GM12878 (cell line): ENCODE results near the gene GPSM1. TPM values are rescaled to one million over a fixed set of nuclear protein-coding genes. Genes with fewer than 3 reads are reported as not detected.

Experiments
- CHD4 ChIP-seq: fragments of 200-600 bp; sonication (generic); IDR thresholded peaks from 2 replicates; pipeline ENCODE4 v1.6.1; 2016; ENCODE audit warnings: mild to moderate bottlenecking
- CREB1 ChIP-seq: IDR thresholded peaks from 2 replicates; pipeline ENCODE4 v1.6.1; 2012; ENCODE audit warnings: low read depth, mild to moderate bottlenecking, inconsistent platforms
- ETV6 ChIP-seq, 2 experiments: fragments of 450-650 bp in 1 of 2; IDR thresholded peaks in 1 of 2; conservative IDR thresholded peaks in 1 of 2; 2 replicates each; pipeline ENCODE4 v1.6.1; 2014; ENCODE audit warnings: antibody characterized with exemption in 1 of 2, borderline replicate concordance in 1 of 2, low read depth in 1 of 2, mild to moderate bottlenecking in 1 of 2, moderate library complexity in 1 of 2
- EZH2 ChIP-seq: IDR thresholded peaks from 2 replicates; pipeline ENCODE4 v1.6.1; 2012; ENCODE audit warnings: low read depth, mild to moderate bottlenecking, control low read depth, inconsistent platforms, low read length, borderline replicate concordance; ENCODE audit not compliant: control insufficient read depth
- FOXK2 ChIP-seq: fragments of 450-650 bp; IDR thresholded peaks from 2 replicates; pipeline ENCODE4 v1.6.1; 2017; ENCODE audit warnings: mild to moderate bottlenecking, moderate library complexity
- JUNB ChIP-seq: IDR thresholded peaks from 2 replicates; pipeline ENCODE4 v1.6.1; 2016; ENCODE audit warnings: antibody characterized with exemption, mild to moderate bottlenecking
- JUND ChIP-seq: IDR thresholded peaks from 2 replicates; pipeline ENCODE4 v1.6.1; 2012; ENCODE audit warnings: low read depth, mild to moderate bottlenecking, low read length, improper control_type of control experiment, moderate library complexity
- NFIC ChIP-seq: IDR thresholded peaks from 2 replicates; pipeline ENCODE4 v1.6.1; 2012; ENCODE audit warnings: low read depth, mild to moderate bottlenecking, inconsistent platforms, low read length, moderate library complexity
- NR2C2 ChIP-seq: IDR thresholded peaks from 2 replicates; pipeline ENCODE4 v1.6.1; 2011; ENCODE audit warnings: borderline replicate concordance, low read depth; ENCODE audit not compliant: control insufficient read depth, insufficient read length
- POLR2AphosphoS5 ChIP-seq: IDR thresholded peaks from 2 replicates; pipeline ENCODE4 v1.6.1; 2011; ENCODE audit warnings: mild to moderate bottlenecking, low read length, inconsistent platforms
- RCOR1 ChIP-seq: conservative IDR thresholded peaks from 2 replicates; pipeline ENCODE4 v1.6.1; 2012; ENCODE audit warnings: low read depth, low read length, improper control_type of control experiment
- SIN3A ChIP-seq: IDR thresholded peaks from 2 replicates; pipeline ENCODE4 v1.6.1; 2012; ENCODE audit warnings: low read depth, low read length, improper control_type of control experiment
- SMAD5 ChIP-seq: IDR thresholded peaks from 2 replicates; pipeline ENCODE4 v1.6.1; 2016; ENCODE audit warnings: antibody characterized with exemption, low read depth
- SREBF1 ChIP-seq: IDR thresholded peaks from 2 replicates; pipeline ENCODE4 v1.6.1; 2012; ENCODE audit warnings: mild to moderate bottlenecking, low read length
- TARDBP ChIP-seq: IDR thresholded peaks from 2 replicates; pipeline ENCODE4 v1.6.1; 2016; ENCODE audit warnings: borderline replicate concordance
- TCF3 ChIP-seq: IDR thresholded peaks from 2 replicates; pipeline ENCODE4 v1.6.1; 2012; ENCODE audit warnings: low read depth, mild to moderate bottlenecking, low read length, borderline replicate concordance; ENCODE audit not compliant: insufficient read depth
- TCF7 ChIP-seq: IDR thresholded peaks from 2 replicates; pipeline ENCODE4 v1.6.1; 2014; ENCODE audit warnings: antibody characterized with exemption, borderline replicate concordance
- ZSCAN29 ChIP-seq: fragments of 450-650 bp; IDR thresholded peaks from 2 replicates; pipeline ENCODE4 v1.6.1; 2017; ENCODE audit warnings: mild to moderate bottlenecking, moderate library complexity
- ZZZ3 ChIP-seq: IDR thresholded peaks from 2 replicates; pipeline ENCODE4 v1.6.1; 2011; ENCODE audit warnings: low read depth; ENCODE audit not compliant: control insufficient read depth, insufficient read length
- polyA plus RNA-seq, 11 experiments: library from polyadenylated mRNA; depleted of rRNA in 4 of 11; unstranded in 6 of 11; stranded (reverse) in 5 of 11; fragments of >200 nt; fragmentation: Nextera tagmentation in 4 of 11; fragmentation: Illumina TruSeq in 1 of 11; extraction: Ambion mirVana in 4 of 11; extraction: Trizol in 1 of 11; gene quantifications; 1 replicate in 1 of 11; 2 replicates in 10 of 11; pipeline versions ENCODE4 v1.2.1 to v1.2.3, GENCODE V29; 2011 to 2016; ENCODE audit warnings: inconsistent platforms in 2 of 11, missing spikeins in 2 of 11, low read depth in 1 of 11
- total RNA-seq, 4 experiments: library from RNA; depleted of rRNA in 3 of 4; stranded (reverse); fragments of >200 nt in 3 of 4; fragmentation: Illumina TruSeq in 1 of 4; extraction: Trizol in 1 of 4; gene quantifications; 2 replicates each; pipeline versions ENCODE4 v1.2.1 to v1.2.3, GENCODE V29; 2013 to 2021
- TF ChIP-seq, protein P1 (sequence below): fragments of 450-650 bp; conservative IDR thresholded peaks from 2 replicates; pipeline ENCODE4 v1.6.1; 2017; ENCODE audit warnings: mild to moderate bottlenecking, moderate library complexity
- TF ChIP-seq, protein P2 (sequence below): fragments of 450-650 bp; IDR thresholded peaks from 2 replicates; pipeline ENCODE4 v1.6.1; 2018; ENCODE audit warnings: borderline replicate concordance, mild to moderate bottlenecking; ENCODE audit not compliant: partially characterized antibody
- TF ChIP-seq, protein P3 (sequence below): fragments of 450-650 bp; IDR thresholded peaks from 2 replicates; pipeline ENCODE4 v1.6.1; 2017; ENCODE audit warnings: mild to moderate bottlenecking, moderate library complexity

The GPSM1 gene
- total and polyA plus RNA-seq, 10 of the 15 experiments (the other 5 are each of a cell fraction or from before 2014, with no cell fraction given): 0.04 to 0.10 (median 0.10) TPM; not detected in 7

GRCh38 chr9:136363106-136363948 is 36.0 kb downstream of the GPSM1 start, which contains the start of gene DNLZ (continued):
- TF ChIP-seq JUND: no peak
- TF ChIP-seq ZSCAN29: peak; percentile 80
- no peak for TF ChIP-seq ZZZ3
- TF ChIP-seq, protein P1, sequence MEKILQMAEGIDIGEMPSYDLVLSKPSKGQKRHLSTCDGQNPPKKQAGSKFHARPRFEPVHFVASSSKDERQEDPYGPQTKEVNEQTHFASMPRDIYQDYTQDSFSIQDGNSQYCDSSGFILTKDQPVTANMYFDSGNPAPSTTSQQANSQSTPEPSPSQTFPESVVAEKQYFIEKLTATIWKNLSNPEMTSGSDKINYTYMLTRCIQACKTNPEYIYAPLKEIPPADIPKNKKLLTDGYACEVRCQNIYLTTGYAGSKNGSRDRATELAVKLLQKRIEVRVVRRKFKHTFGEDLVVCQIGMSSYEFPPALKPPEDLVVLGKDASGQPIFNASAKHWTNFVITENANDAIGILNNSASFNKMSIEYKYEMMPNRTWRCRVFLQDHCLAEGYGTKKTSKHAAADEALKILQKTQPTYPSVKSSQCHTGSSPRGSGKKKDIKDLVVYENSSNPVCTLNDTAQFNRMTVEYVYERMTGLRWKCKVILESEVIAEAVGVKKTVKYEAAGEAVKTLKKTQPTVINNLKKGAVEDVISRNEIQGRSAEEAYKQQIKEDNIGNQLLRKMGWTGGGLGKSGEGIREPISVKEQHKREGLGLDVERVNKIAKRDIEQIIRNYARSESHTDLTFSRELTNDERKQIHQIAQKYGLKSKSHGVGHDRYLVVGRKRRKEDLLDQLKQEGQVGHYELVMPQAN: peak; percentile 95
- TF ChIP-seq SREBF1: no peak
- TF ChIP-seq SMAD5: peak; percentile 77; the same call in 1 of the 2 replicates
- no peak for TF ChIP-seq NR2C2
- TF ChIP-seq TCF3: no peak
- no peak; the same call in 1 of the 2 replicates for TF ChIP-seq SIN3A
- peak; percentile 67 for TF ChIP-seq CREB1
- no peak for TF ChIP-seq EZH2
- TF ChIP-seq, protein P2, sequence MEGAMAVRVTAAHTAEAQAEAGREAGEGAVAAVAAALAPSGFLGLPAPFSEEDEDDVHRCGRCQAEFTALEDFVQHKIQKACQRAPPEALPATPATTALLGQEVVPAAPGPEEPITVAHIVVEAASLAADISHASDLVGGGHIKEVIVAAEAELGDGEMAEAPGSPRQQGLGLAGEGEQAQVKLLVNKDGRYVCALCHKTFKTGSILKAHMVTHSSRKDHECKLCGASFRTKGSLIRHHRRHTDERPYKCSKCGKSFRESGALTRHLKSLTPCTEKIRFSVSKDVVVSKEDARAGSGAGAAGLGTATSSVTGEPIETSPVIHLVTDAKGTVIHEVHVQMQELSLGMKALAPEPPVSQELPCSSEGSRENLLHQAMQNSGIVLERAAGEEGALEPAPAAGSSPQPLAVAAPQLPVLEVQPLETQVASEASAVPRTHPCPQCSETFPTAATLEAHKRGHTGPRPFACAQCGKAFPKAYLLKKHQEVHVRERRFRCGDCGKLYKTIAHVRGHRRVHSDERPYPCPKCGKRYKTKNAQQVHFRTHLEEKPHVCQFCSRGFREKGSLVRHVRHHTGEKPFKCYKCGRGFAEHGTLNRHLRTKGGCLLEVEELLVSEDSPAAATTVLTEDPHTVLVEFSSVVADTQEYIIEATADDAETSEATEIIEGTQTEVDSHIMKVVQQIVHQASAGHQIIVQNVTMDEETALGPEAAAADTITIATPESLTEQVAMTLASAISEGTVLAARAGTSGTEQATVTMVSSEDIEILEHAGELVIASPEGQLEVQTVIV: no peak
- TF ChIP-seq TARDBP: peak; percentile 73; the same call in 1 of the 2 replicates
- TF ChIP-seq ETV6 (conservative IDR thresholded peaks at IDR 0.05 in 1 of 2, IDR thresholded peaks at IDR 0.05 in 1 of 2; ENCODE audit: borderline replicate concordance in 1 of 2, low read depth in 1 of 2): peak in 1 of 2 experiments; percentile 86; a peak in 2 of 4 replicates
- TF ChIP-seq JUNB: no peak
- no peak for TF ChIP-seq FOXK2
- TF ChIP-seq, protein P3, sequence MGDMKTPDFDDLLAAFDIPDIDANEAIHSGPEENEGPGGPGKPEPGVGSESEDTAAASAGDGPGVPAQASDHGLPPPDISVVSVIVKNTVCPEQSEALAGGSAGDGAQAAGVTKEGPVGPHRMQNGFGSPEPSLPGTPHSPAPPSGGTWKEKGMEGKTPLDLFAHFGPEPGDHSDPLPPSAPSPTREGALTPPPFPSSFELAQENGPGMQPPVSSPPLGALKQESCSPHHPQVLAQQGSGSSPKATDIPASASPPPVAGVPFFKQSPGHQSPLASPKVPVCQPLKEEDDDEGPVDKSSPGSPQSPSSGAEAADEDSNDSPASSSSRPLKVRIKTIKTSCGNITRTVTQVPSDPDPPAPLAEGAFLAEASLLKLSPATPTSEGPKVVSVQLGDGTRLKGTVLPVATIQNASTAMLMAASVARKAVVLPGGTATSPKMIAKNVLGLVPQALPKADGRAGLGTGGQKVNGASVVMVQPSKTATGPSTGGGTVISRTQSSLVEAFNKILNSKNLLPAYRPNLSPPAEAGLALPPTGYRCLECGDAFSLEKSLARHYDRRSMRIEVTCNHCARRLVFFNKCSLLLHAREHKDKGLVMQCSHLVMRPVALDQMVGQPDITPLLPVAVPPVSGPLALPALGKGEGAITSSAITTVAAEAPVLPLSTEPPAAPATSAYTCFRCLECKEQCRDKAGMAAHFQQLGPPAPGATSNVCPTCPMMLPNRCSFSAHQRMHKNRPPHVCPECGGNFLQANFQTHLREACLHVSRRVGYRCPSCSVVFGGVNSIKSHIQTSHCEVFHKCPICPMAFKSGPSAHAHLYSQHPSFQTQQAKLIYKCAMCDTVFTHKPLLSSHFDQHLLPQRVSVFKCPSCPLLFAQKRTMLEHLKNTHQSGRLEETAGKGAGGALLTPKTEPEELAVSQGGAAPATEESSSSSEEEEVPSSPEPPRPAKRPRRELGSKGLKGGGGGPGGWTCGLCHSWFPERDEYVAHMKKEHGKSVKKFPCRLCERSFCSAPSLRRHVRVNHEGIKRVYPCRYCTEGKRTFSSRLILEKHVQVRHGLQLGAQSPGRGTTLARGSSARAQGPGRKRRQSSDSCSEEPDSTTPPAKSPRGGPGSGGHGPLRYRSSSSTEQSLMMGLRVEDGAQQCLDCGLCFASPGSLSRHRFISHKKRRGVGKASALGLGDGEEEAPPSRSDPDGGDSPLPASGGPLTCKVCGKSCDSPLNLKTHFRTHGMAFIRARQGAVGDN: peak; percentile 73; the same call in 1 of the 2 replicates
- no peak for TF ChIP-seq NFIC
- TF ChIP-seq CHD4: no peak
- TF ChIP-seq TCF7: no peak
- peak; percentile 85; the same call in 1 of the 2 replicates for TF ChIP-seq POLR2AphosphoS5
- no peak for TF ChIP-seq RCOR1
